Karpas-422 (cell line): Measurements from ENCODE around the gene MAP3K1. TPM values are rescaled to one million over a fixed set of nuclear protein-coding genes. Genes with fewer than 3 reads are reported as not detected.
"Not testable (repeated sequence)": the region's sequence is repeated elsewhere in the genome, so short reads cannot be mapped to it uniquely, and the experiment has no call there.

Experiments used
- DNase-seq: peaks from one replicate; pipeline ENCODE4 v3.0.0-alpha.2; 2015
- H2AFZ ChIP-seq: fragments of 200-600 bp; sonication (generic); 2 replicates; pipeline ENCODE4 v1.6.1; 2014; ENCODE audit warnings: antibody characterized with exemption, low read length, mixed read lengths
- H3K27ac ChIP-seq: fragments of 200-600 bp; sonication (generic); 2 replicates; pipeline ENCODE4 v1.5.1; 2014; ENCODE audit warnings: mild to moderate bottlenecking, low read length, moderate library complexity
- H3K27me3 ChIP-seq: fragments of 200-600 bp; sonication (generic); 2 replicates; pipeline ENCODE4 v1.6.1; 2014; ENCODE audit warnings: low read length, mixed read lengths
- H3K36me3 ChIP-seq: fragments of 200-600 bp; sonication (generic); 2 replicates; pipeline ENCODE4 v1.6.1; 2014; ENCODE audit warnings: low read length, mixed read lengths; ENCODE audit not compliant: insufficient read depth
- H3K4me1 ChIP-seq: fragments of 200-600 bp; sonication (generic); 2 replicates; pipeline ENCODE4 v1.6.1; 2014; ENCODE audit warnings: mild to moderate bottlenecking, low read length, mixed read lengths
- H3K4me2 ChIP-seq: fragments of 200-600 bp; sonication (generic); 2 replicates; pipeline ENCODE4 v1.6.1; 2014; ENCODE audit warnings: low read length, low read depth, mild to moderate bottlenecking; ENCODE audit not compliant: poor library complexity, severe bottlenecking
- H3K4me3 ChIP-seq: fragments of 200-600 bp; sonication (generic); 2 replicates; pipeline ENCODE4 v1.5.1; 2014; ENCODE audit warnings: mild to moderate bottlenecking, antibody characterized with exemption, low read length, mixed read lengths
- H3K79me2 ChIP-seq: fragments of 200-600 bp; sonication (generic); 2 replicates; pipeline ENCODE4 v1.6.1; 2014; ENCODE audit warnings: mild to moderate bottlenecking, low read length, mixed read lengths
- H3K9ac ChIP-seq: fragments of 200-600 bp; sonication (generic); 2 replicates; pipeline ENCODE4 v1.6.0; 2014; ENCODE audit warnings: low read length
- H3K9me2 ChIP-seq: fragments of 200-600 bp; sonication (generic), shearing (Covaris generic); replicated peaks from 2 replicates; pipeline ENCODE4 v1.6.0; 2014; ENCODE audit warnings: mild to moderate bottlenecking, low read length, moderate library complexity; ENCODE audit not compliant: insufficient read depth
- H3K9me3 ChIP-seq: fragments of 300-700, 200-600 bp; sonication (generic); 2 replicates; pipeline ENCODE4 v1.6.1; 2014; ENCODE audit warnings: low read length, mixed read lengths
- H4K20me1 ChIP-seq: fragments of 200-600 bp; sonication (generic); 2 replicates; pipeline ENCODE4 v1.6.1; 2014; ENCODE audit warnings: mild to moderate bottlenecking, antibody characterized with exemption, low read length, low read depth; ENCODE audit not compliant: insufficient read depth
- total RNA-seq: library from RNA; depleted of rRNA; stranded (reverse); fragments of >200 nt; shearing (Covaris generic); gene quantifications from 2 replicates; pipeline ENCODE4 v1.2.3, GENCODE V29; 2014; ENCODE audit warnings: low replicate concordance

MAP3K1 gene
- total RNA-seq, 1 experiment from 2014 or later = 68.0 TPM

DNA sequence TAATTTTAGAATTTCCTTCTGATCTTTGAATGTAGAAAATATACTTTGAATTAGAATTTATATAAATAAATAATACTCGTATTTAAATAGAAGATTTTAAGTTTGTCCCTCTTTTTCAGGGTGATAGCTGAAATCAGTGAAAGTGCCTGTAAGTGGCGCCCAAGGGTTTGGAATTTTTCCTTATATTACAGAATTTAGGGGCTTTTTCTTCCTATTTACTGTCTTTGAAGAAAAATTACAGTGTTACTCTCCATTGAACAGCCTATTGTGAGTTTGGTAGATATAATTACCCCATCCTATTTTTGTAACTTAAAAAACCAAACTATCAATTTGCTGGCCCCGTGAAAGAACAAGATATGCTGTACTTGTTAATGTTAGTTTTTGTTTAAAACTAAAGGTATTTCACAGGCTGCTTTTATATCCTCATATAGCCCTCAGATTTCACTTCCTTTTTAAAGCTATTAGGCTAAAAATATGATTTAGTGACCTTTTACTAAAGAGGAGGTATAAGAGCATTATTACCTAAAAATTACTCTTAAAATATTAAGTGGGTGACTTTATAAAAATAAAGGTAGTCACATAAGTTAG is 3.2 kb downstream of the MAP3K1 start:
- peak overlapping the region; percentile 91 for H3K27ac ChIP-seq
- no peak overlapping the region for H2AFZ ChIP-seq

DNA sequence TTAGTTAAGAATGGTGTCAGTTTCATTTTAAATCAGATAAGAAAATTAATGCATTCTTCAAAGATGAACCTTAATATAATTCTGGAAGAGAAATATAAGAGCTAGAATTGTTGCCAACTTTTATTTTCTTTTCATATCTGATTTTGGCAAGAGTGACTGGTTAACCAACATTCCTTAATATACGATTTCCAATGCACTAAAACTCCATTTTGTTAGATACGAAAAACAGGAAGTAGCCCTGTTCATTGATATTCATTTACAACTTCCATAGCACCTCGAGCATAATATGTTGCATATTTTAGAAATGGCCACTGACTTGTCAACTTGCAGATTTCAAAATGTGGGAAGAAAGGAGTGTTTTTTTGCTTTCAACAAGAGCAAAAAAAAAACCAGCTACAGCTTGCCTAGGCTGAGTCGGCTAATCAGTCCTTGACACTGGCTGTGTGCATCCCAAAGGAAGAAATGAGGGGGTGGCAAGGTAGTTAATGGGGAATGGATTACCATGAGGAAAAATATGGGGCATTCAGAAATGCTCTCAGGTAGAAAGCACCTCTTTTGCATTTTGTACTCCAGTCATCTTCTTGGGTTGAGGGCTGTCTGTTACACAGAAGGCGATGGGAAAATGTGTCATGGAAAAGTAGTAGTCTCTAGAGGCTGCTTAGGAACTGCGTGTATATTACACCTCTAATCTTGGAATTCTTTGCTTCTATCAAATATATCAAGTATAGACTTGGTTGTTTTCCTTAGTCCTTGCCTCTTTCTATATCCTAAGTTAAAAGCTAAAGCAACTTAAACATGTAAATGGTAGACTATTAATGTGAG is 3.9 kb downstream of the MAP3K1 start:
- peak; percentile 78 for DNase-seq
- Histone ChIP-seq H3K9ac (peak overlapping the region; percentile 88; the same call in 1 of the 2 replicates), H3K27ac (peak overlapping the region; percentile 91), H3K4me3 (peak overlapping the region; percentile 87), H3K9me2 (no peaks in the 10 kb centered on the region), H3K36me3 (peaks cover 11% of the 10 kb centered on the region), H3K4me2 (peak overlapping the region; percentile 94), H3K4me1 (peaks cover 70% of the 10 kb centered on the region), H2AFZ (no peak overlapping the region), H4K20me1 (peaks cover 42% of the 10 kb centered on the region; the same call in 1 of the 2 replicates), H3K79me2 (peaks cover 82% of the 10 kb centered on the region), H3K9me3 (no peaks in the 10 kb centered on the region), H3K27me3 (no peaks in the 10 kb centered on the region)

More for the DNA sequence above, 3.2 kb downstream of the MAP3K1 start:
- peak overlapping the region; percentile 88 for H3K9ac ChIP-seq
- no peaks in the 10 kb centered on the region for H3K9me2 ChIP-seq
- H3K9me3 ChIP-seq = no peaks in the 10 kb centered on the region
- H3K4me3 ChIP-seq = peak overlapping the region; percentile 87
- H3K27me3 ChIP-seq = no peaks in the 10 kb centered on the region
- H3K36me3 ChIP-seq = peaks cover 11% of the 10 kb centered on the region
- peaks cover 35% of the 10 kb centered on the region; the same call in 1 of the 2 replicates for H4K20me1 ChIP-seq
- DNase-seq = peak; percentile 79
- H3K79me2 ChIP-seq = peaks cover 74% of the 10 kb centered on the region
- H3K4me2 ChIP-seq = peak overlapping the region; percentile 94
- H3K4me1 ChIP-seq = peaks cover 71% of the 10 kb centered on the region

DNA sequence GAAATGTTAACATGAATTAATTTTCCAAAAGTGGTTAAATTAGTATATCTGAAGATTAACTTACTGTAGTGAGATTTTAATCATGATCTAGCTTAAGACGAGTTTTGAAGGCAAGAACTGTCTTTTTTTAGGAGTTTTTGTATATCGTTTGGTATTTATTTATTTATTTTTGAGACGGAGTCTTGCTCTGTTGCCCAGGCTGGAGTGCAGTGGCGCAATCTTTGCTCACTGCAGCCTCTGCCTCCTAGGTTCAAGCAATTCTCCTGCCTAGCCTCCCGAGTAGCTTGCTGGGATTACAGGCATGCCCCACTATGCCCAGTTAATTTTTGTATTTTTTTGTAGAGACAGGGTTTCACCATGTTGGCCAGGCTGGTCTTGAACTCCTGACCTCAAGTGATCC is 6.5 kb downstream of the MAP3K1 start:
- H3K27ac ChIP-seq, H3K9me3 ChIP-seq, H2AFZ ChIP-seq, H3K9me2 ChIP-seq, H3K9ac ChIP-seq, H3K4me3 ChIP-seq, H3K4me2 ChIP-seq, H3K27me3 ChIP-seq, DNase-seq: not testable (repeated sequence)
- Histone ChIP-seq H3K36me3 (peaks cover 11% of the 10 kb centered on the region), H3K4me1 (peaks cover 81% of the 10 kb centered on the region), H4K20me1 (peaks cover 61% of the 10 kb centered on the region; the same call in 1 of the 2 replicates), H3K79me2 (peaks cover 96% of the 10 kb centered on the region)

DNA sequence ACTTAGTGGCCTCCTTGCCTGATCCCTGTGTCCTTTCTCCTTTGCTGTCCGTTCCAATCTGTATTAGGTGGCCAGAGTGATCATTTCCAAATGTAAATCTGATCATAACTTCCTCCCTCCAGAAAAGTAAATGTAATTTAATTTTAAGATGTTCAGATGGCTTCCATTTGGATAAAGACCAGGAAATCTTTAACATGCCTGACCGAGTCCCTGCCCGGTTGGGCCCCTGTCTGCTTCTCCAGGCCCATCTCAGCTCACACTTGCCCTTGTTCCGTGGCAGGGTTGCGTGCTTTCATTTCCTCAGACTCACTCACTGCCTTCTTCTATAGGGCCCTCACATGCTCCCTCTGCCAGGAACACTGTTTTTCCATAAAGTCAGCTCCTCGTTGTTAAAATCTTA is 7.6 kb downstream of the MAP3K1 start:
- no peak for DNase-seq
- Histone ChIP-seq H3K79me2 (peaks cover 96% of the 10 kb centered on the region), H3K27ac (no peak overlapping the region), H3K9me3 (no peaks in the 10 kb centered on the region), H2AFZ (no peak overlapping the region), H3K4me3 (no peak overlapping the region), H3K27me3 (no peaks in the 10 kb centered on the region), H3K9ac (no peak overlapping the region), H4K20me1 (peaks cover 68% of the 10 kb centered on the region; the same call in 1 of the 2 replicates), H3K9me2 (no peaks in the 10 kb centered on the region), H3K4me2 (no peak overlapping the region), H3K36me3 (peaks cover 11% of the 10 kb centered on the region), H3K4me1 (peaks cover 81% of the 10 kb centered on the region)

DNA sequence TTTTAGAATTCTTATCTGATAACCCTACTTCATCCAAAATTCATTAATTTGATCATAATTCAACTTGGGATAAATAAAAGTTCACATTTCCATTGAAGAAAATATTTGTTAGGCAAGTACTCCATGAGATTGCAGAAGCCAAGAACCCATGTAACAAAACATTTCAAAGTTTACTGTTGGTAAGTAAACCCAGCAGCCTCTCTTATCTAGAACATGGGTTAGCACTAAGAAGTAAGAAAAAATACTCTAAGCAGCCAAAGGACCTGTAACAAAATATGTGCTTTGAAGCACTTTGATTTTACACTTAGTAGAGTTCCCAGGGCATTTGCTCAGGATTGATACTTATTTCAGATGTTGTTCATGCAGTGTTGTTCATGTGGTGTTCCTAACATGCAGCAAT is 8.7 kb downstream of the MAP3K1 start:
- no peaks in the 10 kb centered on the region for H3K9me2 ChIP-seq
- H3K79me2 ChIP-seq = peaks cover 98% of the 10 kb centered on the region
- DNase-seq = no peak
- no peaks in the 10 kb centered on the region for H3K9me3 ChIP-seq
- peaks cover 11% of the 10 kb centered on the region for H3K36me3 ChIP-seq
- H3K4me3 ChIP-seq = no peak overlapping the region
- no peak overlapping the region for H3K27ac ChIP-seq
- H3K4me2 ChIP-seq = no peak overlapping the region
- no peak overlapping the region for H3K9ac ChIP-seq
- H3K4me1 ChIP-seq = peaks cover 82% of the 10 kb centered on the region
- H3K27me3 ChIP-seq = no peaks in the 10 kb centered on the region
- H2AFZ ChIP-seq = no peak overlapping the region
- H4K20me1 ChIP-seq = peaks cover 73% of the 10 kb centered on the region; the same call in 1 of the 2 replicates

DNA sequence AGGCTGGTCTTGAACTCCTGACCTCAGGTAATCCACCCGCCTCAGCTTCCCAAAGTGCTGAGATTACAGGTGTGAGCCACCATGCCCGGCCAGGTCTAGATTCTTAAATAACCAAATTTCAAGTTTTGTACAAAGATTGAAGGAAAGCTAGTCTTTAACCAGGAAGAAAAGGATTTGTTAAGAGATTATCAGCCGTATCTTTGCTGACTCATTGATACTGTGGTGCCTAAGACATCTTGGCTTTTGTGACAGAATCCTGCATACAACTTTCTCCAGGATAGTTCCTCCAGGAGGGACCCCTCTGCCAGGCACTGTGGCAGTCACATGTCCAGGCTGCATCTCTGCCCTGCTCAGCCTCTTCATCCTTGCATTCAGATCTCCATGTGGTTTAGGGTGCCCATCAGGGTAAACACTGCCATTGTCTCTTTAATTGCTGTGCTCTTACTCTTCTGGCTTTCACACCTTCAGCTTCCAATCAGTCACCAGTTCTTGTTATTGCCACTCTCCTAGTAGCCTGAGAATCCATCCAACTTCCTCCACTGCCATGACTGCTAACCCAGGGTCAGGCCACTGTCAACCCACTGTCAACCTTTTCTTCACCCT is 10.0 kb downstream of the MAP3K1 start:
- Histone ChIP-seq H3K9me3 (no peaks in the 10 kb centered on the region), H3K4me3 (no peak overlapping the region), H3K27ac (no peak overlapping the region), H3K27me3 (no peaks in the 10 kb centered on the region), H2AFZ (no peak overlapping the region), H3K9me2 (no peaks in the 10 kb centered on the region), H3K79me2 (peaks cover 98% of the 10 kb centered on the region), H3K9ac (no peak overlapping the region), H3K4me2 (no peak overlapping the region), H4K20me1 (peaks cover 72% of the 10 kb centered on the region; the same call in 1 of the 2 replicates), H3K4me1 (peaks cover 83% of the 10 kb centered on the region), H3K36me3 (peaks cover 9% of the 10 kb centered on the region)
- DNase-seq = no peak

DNA sequence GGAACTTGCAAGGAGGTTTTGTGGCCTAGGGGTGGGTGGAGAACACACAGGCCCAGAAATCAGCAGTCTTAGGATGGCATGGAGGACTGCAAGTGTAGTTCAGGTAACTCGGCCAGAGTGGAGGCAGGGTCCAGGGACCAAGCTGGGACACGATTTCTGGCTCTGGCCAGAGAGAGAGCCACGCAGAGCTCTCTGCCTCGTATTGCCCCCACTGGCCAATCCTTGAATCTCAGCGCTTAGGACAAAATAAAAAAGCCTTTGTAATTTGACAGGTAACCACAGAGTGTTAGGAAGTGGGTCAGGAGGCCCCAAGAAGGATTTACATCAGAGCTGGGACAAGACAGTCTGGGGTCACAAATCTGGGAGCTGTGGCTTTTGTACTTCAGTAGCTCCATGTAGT is 11.7 kb downstream of the MAP3K1 start:
- peaks cover 71% of the 10 kb centered on the region for H4K20me1 ChIP-seq
- H3K36me3 ChIP-seq = no peaks in the 10 kb centered on the region
- H3K27ac ChIP-seq = no peak overlapping the region
- no peaks in the 10 kb centered on the region for H3K9me3 ChIP-seq
- H3K27me3 ChIP-seq = no peaks in the 10 kb centered on the region
- no peak overlapping the region for H2AFZ ChIP-seq
- no peak overlapping the region for H3K9ac ChIP-seq
- H3K9me2 ChIP-seq = no peaks in the 10 kb centered on the region
- H3K4me3 ChIP-seq = no peak overlapping the region
- peaks cover 98% of the 10 kb centered on the region for H3K79me2 ChIP-seq
- peaks cover 88% of the 10 kb centered on the region for H3K4me1 ChIP-seq
- no peak overlapping the region for H3K4me2 ChIP-seq
- DNase-seq = no peak

DNA sequence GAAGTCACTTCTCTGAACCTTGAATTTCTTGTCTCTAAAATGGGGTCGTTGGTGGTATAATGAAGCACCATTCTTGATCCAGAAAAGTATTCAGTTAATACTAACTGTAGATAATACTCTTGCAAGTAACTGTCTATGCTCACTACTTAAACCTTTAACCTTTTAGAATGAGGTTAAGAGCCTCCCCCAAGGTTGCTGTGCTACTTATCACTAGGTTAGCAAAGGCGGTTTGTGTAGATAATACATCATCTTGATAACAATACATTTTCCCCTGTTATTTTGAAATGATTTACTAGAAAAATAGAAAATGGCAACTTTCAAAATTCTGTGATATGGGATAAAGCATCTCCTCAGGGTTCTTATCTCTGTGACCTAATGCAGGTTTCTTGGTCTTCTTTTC is 12.6 kb downstream of the MAP3K1 start:
- Histone ChIP-seq H3K27ac (peak overlapping the region; percentile 39; the same call in 1 of the 2 replicates), H3K4me1 (peaks cover 89% of the 10 kb centered on the region)

More for the DNA sequence above, 12.6 kb downstream of the MAP3K1 start:
- H3K9me3 ChIP-seq = no peaks in the 10 kb centered on the region
- peak overlapping the region; percentile 39 for H3K4me2 ChIP-seq
- no peak overlapping the region for H3K4me3 ChIP-seq
- H3K9me2 ChIP-seq = no peaks in the 10 kb centered on the region
- no peaks in the 10 kb centered on the region for H3K27me3 ChIP-seq
- DNase-seq = no peak
- no peak overlapping the region for H2AFZ ChIP-seq
- peaks cover 67% of the 10 kb centered on the region for H4K20me1 ChIP-seq
- H3K79me2 ChIP-seq = peaks cover 98% of the 10 kb centered on the region
- H3K36me3 ChIP-seq = no peaks in the 10 kb centered on the region
- H3K9ac ChIP-seq = no peak overlapping the region
